Measurements from ENCODE around the gene ALOX5AP. TPM values are rescaled to one million over a fixed set of nuclear protein-coding genes. Genes with fewer than 3 reads are reported as not detected.

ALOX5AP gene
- total RNA-seq, 1 experiment from 2014 or later, result not detected

DNA sequence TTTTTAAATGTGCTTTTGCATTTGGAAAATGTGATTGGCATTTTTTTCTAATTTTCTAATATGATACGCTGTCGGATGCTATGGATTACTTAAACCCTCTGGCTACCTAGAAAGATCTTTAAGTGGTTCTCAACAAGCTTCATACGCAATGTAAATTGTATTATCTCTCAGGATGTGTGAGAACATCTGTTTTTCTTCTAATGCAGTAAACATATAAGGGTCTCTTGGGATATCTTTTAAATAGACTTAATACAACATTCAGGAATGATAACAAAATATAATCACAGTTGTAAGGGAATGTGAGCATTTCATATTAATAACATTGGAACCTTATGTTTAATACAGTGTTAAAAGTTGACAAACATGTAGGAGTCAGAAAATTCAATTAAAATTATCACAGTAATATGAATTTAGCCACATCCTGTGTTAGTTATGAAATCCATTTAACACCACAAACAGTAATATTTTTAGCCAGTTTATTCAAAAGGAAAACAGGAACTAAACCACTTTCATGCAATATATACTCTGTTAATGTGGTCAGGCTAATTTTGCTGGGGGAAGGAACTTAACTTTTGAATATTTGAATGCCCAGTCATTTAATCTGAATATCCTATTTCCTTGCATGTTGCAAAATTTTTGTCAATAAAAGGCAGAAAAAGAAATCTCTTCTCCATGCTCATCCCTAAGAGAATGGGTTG is 15.0 kb upstream of the ALOX5AP start:
- Histone ChIP-seq H3K4me2 (no peak overlapping the region), H3K27me3 (ENCODE audit: insufficient read depth, low read depth) (no peaks in the 10 kb centered on the region), H3K9me3 (ENCODE audit: insufficient read depth, low read depth) (peaks cover 4% of the 10 kb centered on the region; the same call in 1 of the 2 replicates), H3K9me2 (ENCODE audit: insufficient read depth) (no peaks in the 10 kb centered on the region; the same call in 1 of the 2 replicates), H3K27ac (peak overlapping the region; percentile 87; the same call in 1 of the 2 replicates), H3K4me1 (replicated peaks; ENCODE audit: insufficient read depth) (peaks cover 21% of the 10 kb centered on the region), H3K4me3 (no peak overlapping the region), H3K79me2 (ENCODE audit: low read depth) (no peaks in the 10 kb centered on the region), H3F3A (ENCODE audit: insufficient read depth, low read depth) (peaks cover 15% of the 10 kb centered on the region), H3K36me3 (ENCODE audit: low read depth) (no peaks in the 10 kb centered on the region), H4K20me1 (ENCODE audit: insufficient read depth) (no peaks in the 10 kb centered on the region), H2AFZ (no peak overlapping the region)
- ChIA-PET POLR2A (ENCODE audit: unreplicated experiment) (no interaction called here), CTCF (no interaction called here)
- no TSS peak for BruUV-seq (replicated peaks)
- DNase-seq, result no peak
- intact Hi-C loops (cut with micrococcal nuclease; ENCODE audit: unreplicated experiment), result no loop called here
- no peak for TF ChIP-seq EZH2 (IDR thresholded peaks at IDR 0.05; ENCODE audit: low read depth)
- TF ChIP-seq, protein P1, sequence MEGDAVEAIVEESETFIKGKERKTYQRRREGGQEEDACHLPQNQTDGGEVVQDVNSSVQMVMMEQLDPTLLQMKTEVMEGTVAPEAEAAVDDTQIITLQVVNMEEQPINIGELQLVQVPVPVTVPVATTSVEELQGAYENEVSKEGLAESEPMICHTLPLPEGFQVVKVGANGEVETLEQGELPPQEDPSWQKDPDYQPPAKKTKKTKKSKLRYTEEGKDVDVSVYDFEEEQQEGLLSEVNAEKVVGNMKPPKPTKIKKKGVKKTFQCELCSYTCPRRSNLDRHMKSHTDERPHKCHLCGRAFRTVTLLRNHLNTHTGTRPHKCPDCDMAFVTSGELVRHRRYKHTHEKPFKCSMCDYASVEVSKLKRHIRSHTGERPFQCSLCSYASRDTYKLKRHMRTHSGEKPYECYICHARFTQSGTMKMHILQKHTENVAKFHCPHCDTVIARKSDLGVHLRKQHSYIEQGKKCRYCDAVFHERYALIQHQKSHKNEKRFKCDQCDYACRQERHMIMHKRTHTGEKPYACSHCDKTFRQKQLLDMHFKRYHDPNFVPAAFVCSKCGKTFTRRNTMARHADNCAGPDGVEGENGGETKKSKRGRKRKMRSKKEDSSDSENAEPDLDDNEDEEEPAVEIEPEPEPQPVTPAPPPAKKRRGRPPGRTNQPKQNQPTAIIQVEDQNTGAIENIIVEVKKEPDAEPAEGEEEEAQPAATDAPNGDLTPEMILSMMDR (conservative IDR thresholded peaks at IDR 0.05), result no peak

DNA sequence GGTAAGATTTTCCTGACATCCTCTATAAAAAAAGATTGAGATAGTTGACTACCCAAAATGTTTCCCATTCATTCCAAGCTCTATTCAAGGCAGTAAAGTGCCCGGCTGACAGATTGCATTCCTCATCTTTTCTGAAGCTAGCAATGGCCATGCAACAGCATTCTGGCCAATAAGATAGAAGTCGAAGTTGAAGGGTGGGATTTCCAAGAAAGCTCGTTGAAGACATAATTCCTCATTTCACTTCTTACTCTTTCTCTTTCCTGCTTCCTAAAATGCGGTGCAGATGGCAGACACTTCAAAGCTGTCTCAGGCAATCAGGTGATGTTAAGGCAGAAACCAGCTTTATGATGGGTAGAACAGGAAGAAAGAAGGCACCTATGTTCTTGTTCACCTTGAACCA is 13.4 kb upstream of the ALOX5AP start:
- POLR2A ChIA-PET (ENCODE audit: unreplicated experiment), result no interaction called here
- peaks cover 4% of the 10 kb centered on the region; the same call in 1 of the 2 replicates for H3K9me3 ChIP-seq (ENCODE audit: insufficient read depth, low read depth)
- H3K27ac ChIP-seq, result no peak overlapping the region
- no peaks in the 10 kb centered on the region for H3K36me3 ChIP-seq (ENCODE audit: low read depth)
- H4K20me1 ChIP-seq (ENCODE audit: insufficient read depth), result no peaks in the 10 kb centered on the region
- H3F3A ChIP-seq (ENCODE audit: insufficient read depth, low read depth), result peaks cover 15% of the 10 kb centered on the region
- TF ChIP-seq, protein P1 (conservative IDR thresholded peaks at IDR 0.05), result no peak
- TF ChIP-seq EZH2 (IDR thresholded peaks at IDR 0.05; ENCODE audit: low read depth), result no peak
- DNase-seq, result no peak
- no peaks in the 10 kb centered on the region for H3K79me2 ChIP-seq (ENCODE audit: low read depth)
- H2AFZ ChIP-seq, result no peak overlapping the region
- CTCF ChIA-PET, result no interaction called here
- peaks cover 21% of the 10 kb centered on the region for H3K4me1 ChIP-seq (replicated peaks; ENCODE audit: insufficient read depth)
- H3K27me3 ChIP-seq (ENCODE audit: insufficient read depth, low read depth), result no peaks in the 10 kb centered on the region
- no peaks in the 10 kb centered on the region; the same call in 1 of the 2 replicates for H3K9me2 ChIP-seq (ENCODE audit: insufficient read depth)
- BruUV-seq (replicated peaks), result no TSS peak
- H3K4me3 ChIP-seq, result no peak overlapping the region
- intact Hi-C loops (cut with micrococcal nuclease; ENCODE audit: unreplicated experiment), result no loop called here
- no peak overlapping the region for H3K4me2 ChIP-seq

DNA sequence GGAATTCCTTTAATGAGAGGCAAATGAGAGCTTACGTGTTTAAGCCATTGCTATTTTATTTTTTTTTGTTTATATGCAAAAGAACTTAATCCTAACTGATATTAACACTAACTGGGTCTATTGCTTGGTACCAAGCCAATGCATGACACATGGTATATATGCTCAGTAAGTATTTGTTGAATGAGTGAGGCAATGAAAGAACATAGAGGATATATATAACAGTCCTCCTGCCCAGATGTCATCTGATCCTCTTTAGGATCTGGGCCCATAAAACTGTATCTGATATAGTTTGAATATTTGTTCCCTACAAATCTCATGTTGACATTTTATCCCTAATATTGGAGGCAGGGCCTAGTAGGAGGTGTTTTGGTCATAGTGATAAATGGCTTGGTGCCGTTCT is 13.0 kb upstream of the ALOX5AP start:
- Histone ChIP-seq H3K4me1 (replicated peaks; ENCODE audit: insufficient read depth) (peaks cover 21% of the 10 kb centered on the region), H2AFZ (no peak overlapping the region), H3K4me3 (no peak overlapping the region), H3K27me3 (ENCODE audit: insufficient read depth, low read depth) (no peaks in the 10 kb centered on the region), H3K27ac (no peak overlapping the region), H3K79me2 (ENCODE audit: low read depth) (no peaks in the 10 kb centered on the region), H3K36me3 (ENCODE audit: low read depth) (no peaks in the 10 kb centered on the region), H3K9me2 (ENCODE audit: insufficient read depth) (no peaks in the 10 kb centered on the region; the same call in 1 of the 2 replicates), H3F3A (ENCODE audit: insufficient read depth, low read depth) (peaks cover 15% of the 10 kb centered on the region), H4K20me1 (ENCODE audit: insufficient read depth) (no peaks in the 10 kb centered on the region), H3K9me3 (ENCODE audit: insufficient read depth, low read depth) (peaks cover 4% of the 10 kb centered on the region; the same call in 1 of the 2 replicates), H3K4me2 (no peak overlapping the region)
- POLR2A ChIA-PET (ENCODE audit: unreplicated experiment), result no interaction called here
- BruUV-seq (replicated peaks), result no TSS peak
- intact Hi-C loops (cut with micrococcal nuclease; ENCODE audit: unreplicated experiment), result no loop called here
- CTCF ChIA-PET, result no interaction called here
- TF ChIP-seq, protein P1 (conservative IDR thresholded peaks at IDR 0.05), result no peak
- no peak for TF ChIP-seq EZH2 (IDR thresholded peaks at IDR 0.05; ENCODE audit: low read depth)
- DNase-seq, result no peak
